ENCODE data around the gene CAV1.

Gene CAV1

DNA sequence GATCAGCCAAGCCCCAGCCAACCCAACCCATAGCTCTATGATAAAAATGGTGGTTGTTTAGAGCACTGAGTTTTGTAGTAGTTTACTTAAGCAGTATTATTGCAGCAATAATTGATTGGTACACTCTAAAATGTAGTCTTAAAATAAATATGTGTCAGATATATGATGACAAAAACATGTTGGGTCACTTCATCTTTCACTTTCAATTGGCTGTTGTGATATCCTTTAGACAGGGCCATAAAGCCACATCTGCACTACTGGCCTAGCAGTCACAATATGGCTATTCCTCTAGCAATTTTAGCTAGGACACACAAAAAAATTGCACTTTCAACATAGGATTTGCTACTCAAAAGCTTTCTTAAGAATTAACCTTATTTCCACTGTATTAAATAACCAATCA is 5.9 kb upstream of the CAV1 start:
- Histone ChIP-seq H3K27me3 (ENCODE audit: control insufficient read depth in 1 of 2, insufficient read depth in 2 of 2, low read length in 2 of 2) (peaks cover 3 to 8% of the 10 kb centered on the region in 2 donors), H3K9ac (ENCODE audit: low read depth in 1 of 2, low read length in 2 of 2) (no peak overlapping the region)

DNA sequence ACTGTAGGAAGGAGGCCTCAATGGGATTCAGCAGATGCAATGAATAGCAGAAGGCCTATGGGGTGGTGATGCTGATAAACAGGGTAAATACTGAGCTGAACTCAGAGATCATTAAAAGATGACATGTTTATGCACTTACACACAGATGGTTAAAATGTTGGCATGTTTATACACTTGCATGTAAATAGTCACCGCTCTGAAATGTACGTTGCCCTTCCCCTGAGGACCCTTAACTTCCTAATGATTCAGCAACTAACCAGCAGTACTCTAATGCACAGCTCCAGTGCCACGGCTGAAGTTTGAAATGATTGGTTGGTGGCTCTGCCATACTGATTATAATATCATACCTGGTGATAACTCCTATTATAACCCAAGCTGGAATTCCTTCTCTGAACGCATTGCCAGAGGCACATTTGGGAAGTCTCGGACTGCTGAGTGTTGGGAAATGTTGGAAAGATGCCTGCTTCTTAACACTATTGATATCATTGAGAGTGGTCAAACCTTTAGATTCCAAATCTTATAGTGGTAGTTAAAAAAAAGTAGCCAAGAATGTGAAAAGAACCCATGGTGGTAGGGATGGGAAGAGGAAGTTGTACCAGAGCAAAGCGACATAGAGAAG is 3.7 kb upstream of the CAV1 start:
- Histone ChIP-seq H3K9me3 (ENCODE audit: control insufficient read depth in 1 of 2, low read length in 2 of 2) (no peaks in the 10 kb centered on the region), H3K27me3 (ENCODE audit: control insufficient read depth in 1 of 2, insufficient read depth in 2 of 2, low read length in 2 of 2) (peaks cover 18 to 19% of the 10 kb centered on the region in 2 donors), H3K9ac (ENCODE audit: low read depth in 1 of 2, low read length in 2 of 2) (no peak overlapping the region), H3K27ac (ENCODE audit: low read depth, low read length) (no peak overlapping the region), H3K4me1 (ENCODE audit: control insufficient read depth in 1 of 2, insufficient read depth in 2 of 2, low read length in 2 of 2) (peaks cover 11 to 12% of the 10 kb centered on the region in 2 donors), H3K36me3 (ENCODE audit: control insufficient read depth in 1 of 2, insufficient read depth in 2 of 2, low read length in 2 of 2) (no peaks in the 10 kb centered on the region), H3K4me3 (ENCODE audit: low read depth in 1 of 2, low read length in 2 of 2) (no peak overlapping the region)

More for the DNA sequence above, 5.9 kb upstream of the CAV1 start:
- no peaks in the 10 kb centered on the region for H3K4me1 ChIP-seq (ENCODE audit: control insufficient read depth in 1 of 2, insufficient read depth in 2 of 2, low read length in 2 of 2)
- H3K9me3 ChIP-seq (ENCODE audit: control insufficient read depth in 1 of 2, low read length in 2 of 2), result no peaks in the 10 kb centered on the region
- H3K36me3 ChIP-seq (ENCODE audit: control insufficient read depth in 1 of 2, insufficient read depth in 2 of 2, low read length in 2 of 2), result no peaks in the 10 kb centered on the region
- H3K27ac ChIP-seq (ENCODE audit: low read depth, low read length), result no peak overlapping the region
- H3K4me3 ChIP-seq (ENCODE audit: low read depth in 1 of 2, low read length in 2 of 2), result no peak overlapping the region

DNA sequence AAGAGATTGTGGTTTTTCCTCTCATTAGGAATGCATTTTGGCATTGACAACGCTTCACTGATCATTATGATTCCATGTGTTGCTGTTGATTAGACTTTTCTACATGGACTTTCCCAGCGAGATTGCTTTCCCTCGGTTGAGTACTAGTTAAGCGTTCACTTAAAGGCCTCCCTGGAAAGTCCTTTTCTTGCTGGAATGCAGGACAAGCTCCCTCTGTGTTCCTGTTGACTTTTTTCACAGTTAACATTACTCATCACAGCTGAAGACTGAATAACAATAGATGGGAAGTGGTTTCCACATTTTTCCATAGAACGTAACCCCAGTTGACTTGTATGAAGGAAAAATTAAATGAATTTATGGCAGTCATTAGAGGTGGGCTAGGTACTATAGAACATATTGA is 2.6 kb upstream of the CAV1 start:
- Histone ChIP-seq H3K4me1 (ENCODE audit: control insufficient read depth in 1 of 2, insufficient read depth in 2 of 2, low read length in 2 of 2) (peaks cover 18% of the 10 kb centered on the region in 2 donors), H3K4me3 (ENCODE audit: low read depth in 1 of 2, low read length in 2 of 2) (no peak overlapping the region), H3K9me3 (ENCODE audit: control insufficient read depth in 1 of 2, low read length in 2 of 2) (no peaks in the 10 kb centered on the region), H3K27ac (ENCODE audit: low read depth, low read length) (no peak overlapping the region), H3K9ac (ENCODE audit: low read depth in 1 of 2, low read length in 2 of 2) (no peak overlapping the region), H3K27me3 (ENCODE audit: control insufficient read depth in 1 of 2, insufficient read depth in 2 of 2, low read length in 2 of 2) (peaks cover 26 to 30% of the 10 kb centered on the region in 2 donors), H3K36me3 (ENCODE audit: control insufficient read depth in 1 of 2, insufficient read depth in 2 of 2, low read length in 2 of 2) (no peaks in the 10 kb centered on the region)

DNA sequence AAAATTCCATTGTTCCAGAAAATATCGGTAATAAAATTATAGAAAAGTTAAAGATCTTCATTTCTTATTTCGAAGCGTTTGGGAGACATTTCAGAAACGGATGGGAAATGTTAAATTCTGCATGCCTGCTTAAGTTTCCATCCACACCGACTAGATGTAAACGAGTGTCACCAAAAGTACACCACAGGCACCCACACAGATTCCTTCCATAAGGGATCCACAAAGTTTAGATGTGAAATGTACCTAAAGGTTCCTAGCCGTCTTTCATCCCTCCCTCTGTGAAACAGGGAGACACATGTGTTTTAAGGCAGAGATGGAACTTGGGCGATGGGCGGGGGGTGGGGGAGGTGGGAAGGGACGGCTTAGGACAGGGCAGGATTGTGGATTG is 621 bp upstream of the CAV1 start:
- peaks cover 26 to 33% of the 10 kb centered on the region in 2 donors for H3K27me3 ChIP-seq (ENCODE audit: control insufficient read depth in 1 of 2, insufficient read depth in 2 of 2, low read length in 2 of 2)
- no peaks in the 10 kb centered on the region for H3K9me3 ChIP-seq (ENCODE audit: control insufficient read depth in 1 of 2, low read length in 2 of 2)
- no peak overlapping the region for H3K9ac ChIP-seq (ENCODE audit: low read depth in 1 of 2, low read length in 2 of 2)
- H3K4me3 ChIP-seq (ENCODE audit: low read depth in 1 of 2, low read length in 2 of 2), result peak overlapping the region in 1 of 2 donors; percentile 86
- peaks cover 18% of the 10 kb centered on the region in 2 donors for H3K4me1 ChIP-seq (ENCODE audit: control insufficient read depth in 1 of 2, insufficient read depth in 2 of 2, low read length in 2 of 2)
- H3K27ac ChIP-seq (ENCODE audit: low read depth, low read length), result no peak overlapping the region
- H3K36me3 ChIP-seq (ENCODE audit: control insufficient read depth in 1 of 2, insufficient read depth in 2 of 2, low read length in 2 of 2), result no peaks in the 10 kb centered on the region

DNA sequence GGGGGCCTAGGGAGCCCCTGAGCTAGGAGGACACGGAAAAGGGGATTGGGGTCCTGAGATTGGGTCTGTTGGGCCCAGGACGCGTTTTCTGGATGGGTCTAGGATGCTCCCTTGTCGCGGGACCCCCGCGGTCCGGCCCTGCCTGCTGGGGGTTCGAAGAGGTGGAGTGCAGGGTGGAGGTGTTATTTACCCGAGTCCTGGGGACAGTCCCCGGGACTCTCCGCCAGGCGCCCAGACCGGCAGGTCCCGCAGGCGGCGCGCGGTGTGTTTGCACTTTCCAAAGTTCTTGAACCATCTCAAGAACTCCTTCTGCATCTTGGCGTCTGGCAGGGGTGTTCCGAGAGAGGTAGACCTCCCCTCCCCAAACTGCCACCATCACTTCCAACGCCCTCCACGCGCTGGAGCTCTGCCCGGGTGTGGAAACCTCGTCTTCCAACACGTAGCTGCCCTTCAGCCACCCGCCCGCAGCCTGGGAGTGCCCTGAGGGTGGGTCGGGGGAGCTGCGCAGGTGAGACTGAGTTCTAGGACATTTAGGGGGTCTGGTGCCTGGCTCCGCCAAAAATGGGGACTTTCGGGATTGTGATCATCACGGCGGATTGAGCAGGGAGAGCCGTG is 569 bp downstream of the CAV1 start:
- Histone ChIP-seq H3K36me3 (ENCODE audit: control insufficient read depth in 1 of 2, insufficient read depth in 2 of 2, low read length in 2 of 2) (no peaks in the 10 kb centered on the region), H3K27me3 (ENCODE audit: control insufficient read depth in 1 of 2, insufficient read depth in 2 of 2, low read length in 2 of 2) (peaks cover 26 to 33% of the 10 kb centered on the region in 2 donors), H3K27ac (ENCODE audit: low read depth, low read length) (peak overlapping the region; percentile 82), H3K9ac (ENCODE audit: low read depth in 1 of 2, low read length in 2 of 2) (peak overlapping the region; percentile 44 to 73), H3K4me3 (ENCODE audit: low read depth in 1 of 2, low read length in 2 of 2) (peak overlapping the region; percentile 83 to 86), H3K9me3 (ENCODE audit: control insufficient read depth in 1 of 2, low read length in 2 of 2) (no peaks in the 10 kb centered on the region), H3K4me1 (ENCODE audit: control insufficient read depth in 1 of 2, insufficient read depth in 2 of 2, low read length in 2 of 2) (peaks cover 18% of the 10 kb centered on the region in 2 donors)

DNA sequence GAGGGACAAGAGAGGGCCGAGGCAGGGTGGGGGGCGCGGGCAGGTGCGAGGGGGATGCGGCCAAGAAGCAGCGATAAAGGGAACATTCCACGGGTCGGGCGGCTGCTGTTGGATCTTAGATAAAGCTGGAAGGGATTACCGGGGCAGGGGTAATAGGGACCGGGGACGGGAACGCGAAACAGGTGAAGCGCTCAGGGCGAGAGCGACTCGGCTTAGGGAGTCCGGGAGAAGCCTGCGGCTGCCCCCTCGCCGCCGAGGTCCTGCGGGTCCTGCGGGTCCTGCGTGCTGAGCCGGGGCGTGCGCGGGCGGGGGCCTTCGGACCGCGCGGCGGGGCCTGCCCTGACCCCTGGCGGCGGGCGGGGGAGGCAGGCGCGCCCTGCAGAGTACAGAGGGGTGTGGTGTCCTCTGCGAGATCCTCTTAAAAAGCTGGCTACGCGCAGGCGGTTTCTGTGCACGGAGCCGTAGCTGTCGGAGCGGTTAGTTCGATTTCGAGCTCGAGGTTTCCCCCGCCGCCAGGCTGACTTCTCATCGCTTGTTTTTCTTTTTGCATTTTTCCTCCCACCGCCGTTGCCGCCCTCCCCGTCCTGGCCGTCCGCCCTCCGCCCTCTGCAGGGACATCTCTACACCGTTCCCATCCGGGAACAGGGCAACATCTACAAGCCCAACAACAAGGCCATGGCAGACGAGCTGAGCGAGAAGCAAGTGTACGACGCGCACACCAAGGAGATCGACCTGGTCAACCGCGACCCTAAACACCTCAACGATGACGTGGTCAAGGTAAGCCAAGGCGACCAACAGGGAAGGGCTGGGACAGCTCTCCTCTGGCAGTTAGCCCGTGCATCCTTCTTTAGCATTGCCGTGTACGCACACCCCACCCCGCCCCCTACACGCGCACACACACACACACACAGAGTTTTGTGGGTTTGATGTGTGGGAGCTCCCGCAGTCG is 1.4 kb downstream of the CAV1 start:
- H3K27ac ChIP-seq (ENCODE audit: low read depth, low read length), result peak overlapping the region; percentile 82
- peak overlapping the region; percentile 83 to 86 for H3K4me3 ChIP-seq (ENCODE audit: low read depth in 1 of 2, low read length in 2 of 2)
- H3K36me3 ChIP-seq (ENCODE audit: control insufficient read depth in 1 of 2, insufficient read depth in 2 of 2, low read length in 2 of 2), result no peaks in the 10 kb centered on the region
- peaks cover 18% of the 10 kb centered on the region in 2 donors for H3K4me1 ChIP-seq (ENCODE audit: control insufficient read depth in 1 of 2, insufficient read depth in 2 of 2, low read length in 2 of 2)
- peak overlapping the region; percentile 56 to 73 for H3K9ac ChIP-seq (ENCODE audit: low read depth in 1 of 2, low read length in 2 of 2)
- peaks cover 29 to 33% of the 10 kb centered on the region in 2 donors for H3K27me3 ChIP-seq (ENCODE audit: control insufficient read depth in 1 of 2, insufficient read depth in 2 of 2, low read length in 2 of 2)
- no peaks in the 10 kb centered on the region for H3K9me3 ChIP-seq (ENCODE audit: control insufficient read depth in 1 of 2, low read length in 2 of 2)

DNA sequence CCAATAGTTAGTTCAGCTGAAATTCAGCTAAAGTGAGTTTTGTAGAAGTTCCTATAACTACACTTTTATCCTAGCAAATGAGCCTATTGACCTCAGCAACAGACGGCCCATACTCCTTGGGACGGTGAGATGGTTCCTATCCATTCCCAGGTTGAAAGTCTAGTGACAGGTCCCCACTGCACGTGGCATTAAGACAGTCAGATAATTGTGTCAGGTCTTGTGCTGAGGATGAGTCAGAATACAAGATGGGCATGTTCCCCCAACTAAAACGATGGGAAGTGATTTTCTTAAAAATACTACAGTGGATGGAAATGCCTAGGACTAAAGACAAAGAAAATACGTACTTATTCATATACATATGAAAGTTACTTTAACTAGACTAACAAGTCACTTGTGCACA is 2.1 kb downstream of the CAV1 start:
- Histone ChIP-seq H3K4me3 (ENCODE audit: low read depth in 1 of 2, low read length in 2 of 2) (peak overlapping the region; percentile 83 to 86), H3K9ac (ENCODE audit: low read depth in 1 of 2, low read length in 2 of 2) (peak overlapping the region; percentile 52 to 73), H3K36me3 (ENCODE audit: control insufficient read depth in 1 of 2, insufficient read depth in 2 of 2, low read length in 2 of 2) (no peaks in the 10 kb centered on the region), H3K4me1 (ENCODE audit: control insufficient read depth in 1 of 2, insufficient read depth in 2 of 2, low read length in 2 of 2) (peaks cover 18% of the 10 kb centered on the region in 2 donors), H3K27ac (ENCODE audit: low read depth, low read length) (peak overlapping the region; percentile 5), H3K27me3 (ENCODE audit: control insufficient read depth in 1 of 2, insufficient read depth in 2 of 2, low read length in 2 of 2) (peaks cover 29 to 33% of the 10 kb centered on the region in 2 donors), H3K9me3 (ENCODE audit: control insufficient read depth in 1 of 2, low read length in 2 of 2) (no peaks in the 10 kb centered on the region)

DNA sequence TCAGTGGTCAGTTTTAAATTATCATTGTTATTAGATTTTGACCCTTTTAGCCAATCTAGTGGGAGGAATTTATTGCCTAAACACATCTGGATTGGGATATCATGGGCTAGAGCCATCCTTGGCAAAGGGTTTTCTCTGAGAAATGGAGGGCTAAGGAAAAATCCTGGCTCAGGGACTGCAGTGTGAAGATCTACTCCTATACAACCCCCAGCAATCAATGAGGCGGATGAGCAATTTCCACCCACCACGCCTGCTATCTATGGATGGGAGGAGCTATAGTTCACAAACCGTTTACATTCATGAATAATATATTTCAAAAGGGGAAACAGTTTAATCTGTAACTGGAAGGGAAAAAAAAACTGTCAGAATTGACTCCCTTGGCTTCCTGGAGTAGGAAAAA is 2.7 kb downstream of the CAV1 start:
- no peak overlapping the region for H3K27ac ChIP-seq (ENCODE audit: low read depth, low read length)
- H3K4me1 ChIP-seq (ENCODE audit: control insufficient read depth in 1 of 2, insufficient read depth in 2 of 2, low read length in 2 of 2), result peaks cover 18% of the 10 kb centered on the region in 2 donors
- H3K9me3 ChIP-seq (ENCODE audit: control insufficient read depth in 1 of 2, low read length in 2 of 2), result no peaks in the 10 kb centered on the region
- H3K27me3 ChIP-seq (ENCODE audit: control insufficient read depth in 1 of 2, insufficient read depth in 2 of 2, low read length in 2 of 2), result peaks cover 29 to 30% of the 10 kb centered on the region in 2 donors
- no peak overlapping the region for H3K9ac ChIP-seq (ENCODE audit: low read depth in 1 of 2, low read length in 2 of 2)
- H3K4me3 ChIP-seq (ENCODE audit: low read depth in 1 of 2, low read length in 2 of 2), result no peak overlapping the region
- no peaks in the 10 kb centered on the region for H3K36me3 ChIP-seq (ENCODE audit: control insufficient read depth in 1 of 2, insufficient read depth in 2 of 2, low read length in 2 of 2)

DNA sequence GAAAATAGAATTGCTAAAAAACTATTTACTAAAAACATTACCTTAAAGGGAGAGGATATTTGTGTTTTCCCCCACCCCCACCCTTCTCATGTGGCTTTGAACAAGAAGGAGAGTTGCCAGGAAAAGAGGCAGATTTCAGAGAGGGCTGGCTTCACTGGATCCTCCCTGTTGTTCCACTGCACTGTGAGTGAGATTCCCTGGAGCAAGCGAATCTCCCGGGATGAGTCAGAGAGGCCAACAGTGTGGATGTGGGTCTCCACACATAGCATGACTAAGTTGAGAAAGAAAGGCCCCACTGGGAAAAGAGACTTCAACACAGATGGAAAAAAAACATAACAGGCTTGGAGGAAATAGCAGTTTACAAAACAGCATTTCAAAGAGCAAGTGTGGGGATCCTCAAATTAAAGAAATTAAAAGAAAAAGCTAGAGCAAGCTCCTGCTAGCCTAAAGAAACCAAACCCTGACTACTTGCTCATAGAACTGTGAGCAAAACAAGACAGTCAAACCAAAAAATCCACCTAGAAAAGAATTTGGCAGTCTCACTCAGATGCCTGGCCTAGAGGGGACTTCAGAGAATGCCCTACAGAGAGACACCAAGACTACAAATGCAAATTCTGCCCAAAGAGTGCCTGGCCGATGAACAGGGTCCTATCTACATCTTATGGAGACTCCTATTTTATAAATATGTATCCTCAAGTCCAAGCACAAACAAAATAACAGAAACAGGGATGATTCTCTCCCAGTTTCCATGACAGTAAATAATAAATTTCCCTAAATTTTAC is 3.4 kb downstream of the CAV1 start:
- H3K27me3 ChIP-seq (ENCODE audit: control insufficient read depth in 1 of 2, insufficient read depth in 2 of 2, low read length in 2 of 2), result peaks cover 29 to 30% of the 10 kb centered on the region in 2 donors
- H3K9ac ChIP-seq (ENCODE audit: low read depth in 1 of 2, low read length in 2 of 2), result no peak overlapping the region
- H3K9me3 ChIP-seq (ENCODE audit: control insufficient read depth in 1 of 2, low read length in 2 of 2), result no peaks in the 10 kb centered on the region
- no peak overlapping the region for H3K4me3 ChIP-seq (ENCODE audit: low read depth in 1 of 2, low read length in 2 of 2)
- peaks cover 18% of the 10 kb centered on the region in 2 donors for H3K4me1 ChIP-seq (ENCODE audit: control insufficient read depth in 1 of 2, insufficient read depth in 2 of 2, low read length in 2 of 2)
- H3K27ac ChIP-seq (ENCODE audit: low read depth, low read length), result no peak overlapping the region
- no peaks in the 10 kb centered on the region for H3K36me3 ChIP-seq (ENCODE audit: control insufficient read depth in 1 of 2, insufficient read depth in 2 of 2, low read length in 2 of 2)
